Stomach (tissue), 9 donors: Measurements from ENCODE around the gene PRRC2C. TPM values are rescaled to one million over a fixed set of nuclear protein-coding genes. Genes with fewer than 3 reads are reported as not detected.

ENCODE experiments used
- DNase-seq, 2 donors: peaks; one replicate each; pipeline versions ENCODE4 v3.0.0 to v3.0.0-alpha.2; 2013 to 2019
- H3K27ac ChIP-seq, 5 donors: fragments of 200-600 bp in 4 of 5; sonication (generic) in 4 of 5; one replicate each; pipeline ENCODE4 v1.5.1; 2013 to 2019; ENCODE audit warnings: mild to moderate bottlenecking in 1 of 5, moderate library complexity in 1 of 5
- H3K27me3 ChIP-seq, 3 donors: fragments of 200-600 bp; sonication (generic); one replicate each; pipeline ENCODE4 v1.5.1; 2017 to 2019; ENCODE audit warnings: mixed run types in 1 of 3
- H3K36me3 ChIP-seq, 4 donors: fragments of 200-600 bp; sonication (generic); 1 replicate in 3 of 4; 2 replicates in 1 of 4; pipeline ENCODE4 v1.5.1; 2016 to 2019
- H3K4me1 ChIP-seq, 4 donors: fragments of 200-600 bp; sonication (generic); one replicate each; pipeline ENCODE4 v1.5.1; 2016 to 2019
- H3K4me3 ChIP-seq, 4 donors: fragments of 200-600 bp; sonication (generic) in 3 of 4; one replicate each; pipeline ENCODE4 v1.5.1; 2016 to 2019; ENCODE audit warnings: mild to moderate bottlenecking in 1 of 4
- H3K9me3 ChIP-seq, 4 donors: fragments of 200-600 bp; sonication (generic); one replicate each; pipeline ENCODE4 v1.5.1; 2016 to 2019
- EP300 ChIP-seq: sonication (generic); formaldehyde crosslinking; IDR thresholded peaks from one replicate; pipeline ENCODE4 v1.6.1; 2017; ENCODE audit warnings: antibody characterized with exemption
- POLR2A ChIP-seq, 4 donors: fragments of 450-650 bp; IDR thresholded peaks; one replicate each; pipeline ENCODE4 v1.6.1; 2016; ENCODE audit warnings: antibody characterized with exemption in 4 of 4, control low read depth in 2 of 4, mild to moderate bottlenecking in 1 of 4, moderate library complexity in 1 of 4
- POLR2AphosphoS5 ChIP-seq, 3 donors: sonication (generic); formaldehyde crosslinking; IDR thresholded peaks; one replicate each; pipeline ENCODE4 v1.6.1; 2016; ENCODE audit warnings: antibody characterized with exemption in 3 of 3
- WGBS, 5 donors: extraction: QIAGEN DNeasy Blood & Tissue Kit in 3 of 5; methylation state at CpG; one replicate each; pipeline versions ENCODE4 v1.1.5 to v1.1.7; 2013 to 2018; 5-methylcytosine and 5-hydroxymethylcytosine counted together
- intact Hi-C: fragments of 100-400 bp; cut with DNase I; formaldehyde crosslinking; loops from one replicate; pipeline ENCODE4 v1.15.1; 2023; ENCODE audit warnings: low total_unique reads
- polyA plus RNA-seq, 3 donors: library from polyadenylated mRNA; stranded (reverse); fragments of 200-250 nt; gene quantifications; one replicate each; pipeline ENCODE4 v1.2.3, GENCODE V29; 2013
- total RNA-seq, 5 donors: library from RNA; depleted of rRNA; stranded (reverse); fragments of >200 nt; gene quantifications; one replicate each; pipeline versions ENCODE4 v1.1.0 to v1.2.3, GENCODE V29; 2014 to 2016
- TF ChIP-seq, protein P1 (sequence below), 7 experiments: fragments of 450-650 bp in 4 of 7; fragments of 200-600 bp in 3 of 7; sonication (generic) in 3 of 7; IDR thresholded peaks; one replicate each; pipeline ENCODE4 v1.5.1; 2016 to 2019; ENCODE audit warnings: antibody characterized with exemption in 7 of 7, control low read depth in 2 of 7, mild to moderate bottlenecking in 1 of 7
- donor health status: healthy with polysubstance abuse.
- donor health status: Bipolar disorder and iron deficiency.
- donor health status: healthy.

Gene PRRC2C
- total and polyA plus RNA-seq, 8 donors = 19.0 to 404 (median 75.8) TPM

DNA sequence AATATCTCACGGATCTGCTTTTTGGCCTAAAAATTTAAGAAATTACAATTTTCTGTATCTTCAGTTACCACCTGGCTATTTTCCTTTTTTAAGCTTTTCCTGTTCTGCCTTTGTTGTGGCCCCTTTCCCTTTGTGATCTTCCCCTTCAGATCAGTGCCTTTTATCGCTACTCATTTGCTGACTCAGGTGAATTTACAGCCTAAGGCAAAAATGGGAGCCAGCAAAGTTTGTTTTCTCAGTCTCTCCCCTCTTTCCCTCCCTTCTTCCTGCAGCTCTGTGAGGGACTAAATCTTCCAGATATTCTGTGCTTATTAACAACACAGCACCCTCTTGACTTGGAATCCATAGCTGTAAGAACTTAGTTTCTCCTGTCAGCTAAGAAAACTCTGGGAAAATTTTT lies 5.3 kb upstream of the PRRC2C start:
- WGBS, 5 donors = 56 to 82% (median 76%) methylated on average over 2 of the region's 2 CpGs
- Histone ChIP-seq H3K27me3 (no peaks in the 10 kb centered on the region), H3K9me3 (no peaks in the 10 kb centered on the region), H3K4me3 (no peak overlapping the region), H3K27ac (no peak overlapping the region), H3K36me3 (no peaks in the 10 kb centered on the region), H3K4me1 (peaks cover 0 to 8% (median 3%) of the 10 kb centered on the region in 4 donors)
- no peak for DNase-seq
- TF ChIP-seq, protein P1, sequence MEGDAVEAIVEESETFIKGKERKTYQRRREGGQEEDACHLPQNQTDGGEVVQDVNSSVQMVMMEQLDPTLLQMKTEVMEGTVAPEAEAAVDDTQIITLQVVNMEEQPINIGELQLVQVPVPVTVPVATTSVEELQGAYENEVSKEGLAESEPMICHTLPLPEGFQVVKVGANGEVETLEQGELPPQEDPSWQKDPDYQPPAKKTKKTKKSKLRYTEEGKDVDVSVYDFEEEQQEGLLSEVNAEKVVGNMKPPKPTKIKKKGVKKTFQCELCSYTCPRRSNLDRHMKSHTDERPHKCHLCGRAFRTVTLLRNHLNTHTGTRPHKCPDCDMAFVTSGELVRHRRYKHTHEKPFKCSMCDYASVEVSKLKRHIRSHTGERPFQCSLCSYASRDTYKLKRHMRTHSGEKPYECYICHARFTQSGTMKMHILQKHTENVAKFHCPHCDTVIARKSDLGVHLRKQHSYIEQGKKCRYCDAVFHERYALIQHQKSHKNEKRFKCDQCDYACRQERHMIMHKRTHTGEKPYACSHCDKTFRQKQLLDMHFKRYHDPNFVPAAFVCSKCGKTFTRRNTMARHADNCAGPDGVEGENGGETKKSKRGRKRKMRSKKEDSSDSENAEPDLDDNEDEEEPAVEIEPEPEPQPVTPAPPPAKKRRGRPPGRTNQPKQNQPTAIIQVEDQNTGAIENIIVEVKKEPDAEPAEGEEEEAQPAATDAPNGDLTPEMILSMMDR (IDR thresholded peaks at IDR 0.05) = no peak
- TF ChIP-seq POLR2A (IDR thresholded peaks at IDR 0.05) (no peak), POLR2AphosphoS5 (IDR thresholded peaks at IDR 0.05) (no peak), EP300 (no peak)
- intact Hi-C loops = no loop called here

DNA sequence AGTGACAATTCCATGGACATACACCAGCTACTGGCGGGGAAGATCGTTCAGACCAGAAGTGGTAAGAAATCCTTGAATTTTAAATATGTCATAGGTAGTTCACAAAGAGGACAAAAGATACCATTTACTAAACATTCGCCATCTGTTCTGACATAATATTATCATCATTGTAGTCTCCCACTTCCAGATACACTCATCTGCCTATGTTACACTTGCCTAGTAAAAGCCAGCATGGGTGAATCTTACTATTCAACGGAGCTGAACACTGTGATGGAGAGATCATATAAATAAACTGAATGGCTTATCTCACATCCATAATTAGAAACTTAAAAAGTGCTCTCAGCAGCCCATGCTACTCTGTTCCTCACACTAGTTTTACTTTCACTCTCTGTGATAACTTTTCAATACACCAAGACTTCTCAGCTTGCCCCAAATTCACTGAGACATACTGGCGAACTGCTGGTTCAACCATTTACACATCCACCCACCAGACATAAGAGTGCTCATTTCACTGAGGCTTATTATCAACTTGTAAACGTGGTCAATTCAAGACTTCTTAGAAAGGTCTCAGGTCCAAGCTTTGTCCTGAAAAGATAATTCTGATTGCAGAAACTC lies 463 bp upstream of the PRRC2C start:
- Histone ChIP-seq H3K27me3 (no peaks in the 10 kb centered on the region), H3K9me3 (no peaks in the 10 kb centered on the region), H3K36me3 (peaks cover 0 to 1% (median 0%) of the 10 kb centered on the region in 4 donors), H3K27ac (peak overlapping the region; percentile 80 to 100 (median 99)), H3K4me3 (peak overlapping the region; percentile 59 to 97 (median 68)), H3K4me1 (peaks cover 27 to 44% (median 38%) of the 10 kb centered on the region in 4 donors)
- DNase-seq = no peak
- intact Hi-C loops = no loop called here
- 22 to 30% (median 27%) methylated on average over 6 of the region's 6 CpGs for WGBS, 5 donors
- TF ChIP-seq POLR2AphosphoS5 (IDR thresholded peaks at IDR 0.05) (no peak), EP300 (no peak), POLR2A (IDR thresholded peaks at IDR 0.05) (no peak)
- TF ChIP-seq, protein P1 (IDR thresholded peaks at IDR 0.05) = no peak

DNA sequence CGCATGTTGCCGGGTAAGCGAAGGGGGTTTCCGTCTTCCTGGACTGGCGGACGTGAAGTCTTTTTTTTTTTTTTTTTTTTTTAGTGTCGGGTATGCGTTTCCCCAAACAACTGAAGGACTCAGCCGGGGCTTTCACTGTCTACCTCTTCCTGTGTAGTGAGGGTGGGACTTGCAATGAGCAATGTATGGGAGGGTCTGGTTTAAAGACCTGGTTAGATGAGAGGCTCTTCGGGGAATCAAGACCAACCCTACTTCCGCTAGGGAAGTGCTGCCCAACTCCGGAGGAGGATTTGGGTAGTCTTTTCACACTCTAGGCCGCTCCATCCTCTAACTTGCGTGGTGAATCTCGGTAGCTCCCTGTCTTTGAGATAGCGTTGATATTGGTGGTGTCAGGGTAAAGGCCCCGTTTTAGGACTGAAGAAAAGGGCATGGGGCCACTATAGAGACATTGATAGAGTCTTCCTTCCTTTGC lies 754 bp downstream of the PRRC2C start:
- peak overlapping the region; percentile 94 to 100 (median 99) for H3K27ac ChIP-seq
- DNase-seq = peak in 1 of 2 donors; percentile 27
- intact Hi-C loops = no loop called here
- peak overlapping the region; percentile 59 to 97 (median 68) for H3K4me3 ChIP-seq
- H3K36me3 ChIP-seq = peaks cover 0 to 9% (median under 1%) of the 10 kb centered on the region in 4 donors
- 0 to 1% (median 0%) methylated on average over 15 to 17 of the region's 17 CpGs for WGBS, 5 donors
- no peaks in the 10 kb centered on the region for H3K27me3 ChIP-seq
- H3K4me1 ChIP-seq = peaks cover 38 to 56% (median 48%) of the 10 kb centered on the region in 4 donors
- TF ChIP-seq POLR2A (IDR thresholded peaks at IDR 0.05) (no peak), POLR2AphosphoS5 (IDR thresholded peaks at IDR 0.05) (peak in 1 of 3 donors; percentile 15)
- H3K9me3 ChIP-seq = no peaks in the 10 kb centered on the region

DNA sequence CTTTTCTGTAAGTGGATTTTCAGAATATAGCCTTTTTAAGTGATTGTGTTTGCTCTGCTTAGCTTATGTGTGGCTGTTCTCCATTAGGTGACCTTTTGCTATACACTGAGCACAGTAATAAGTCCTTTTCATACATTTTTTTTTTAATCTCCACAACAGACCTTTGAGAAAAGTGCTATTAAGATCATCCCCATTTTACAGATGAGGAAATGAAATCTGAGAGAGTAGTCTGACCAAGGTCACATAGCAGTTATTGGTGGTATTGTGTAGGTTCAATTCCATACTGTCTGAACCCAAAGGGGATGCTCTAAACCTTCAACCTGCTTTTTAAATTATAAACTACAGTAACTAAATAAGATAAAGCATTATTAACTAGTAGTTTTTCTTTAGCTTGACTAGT lies 1.7 kb downstream of the PRRC2C start:
- no peak for DNase-seq
- Histone ChIP-seq H3K27me3 (no peaks in the 10 kb centered on the region), H3K4me3 (peak overlapping the region; percentile 59 to 97 (median 68)), H3K27ac (peak overlapping the region in 2 of 5 donors; percentile 99 to 100), H3K36me3 (peaks cover 0 to 12% (median 2%) of the 10 kb centered on the region in 4 donors), H3K9me3 (no peaks in the 10 kb centered on the region), H3K4me1 (peaks cover 42 to 63% (median 53%) of the 10 kb centered on the region in 4 donors)
- TF ChIP-seq POLR2AphosphoS5 (IDR thresholded peaks at IDR 0.05) = no peak
- no peak for TF ChIP-seq EP300
- TF ChIP-seq, protein P1 (IDR thresholded peaks at IDR 0.05) = no peak
- no peak for TF ChIP-seq POLR2A (IDR thresholded peaks at IDR 0.05)
- intact Hi-C loops = no loop called here
